Fibroblast of villous mesenchyme (primary cell): ENCODE data around the gene MAP1LC3C. TPM values are rescaled to one million over a fixed set of nuclear protein-coding genes. Genes with fewer than 3 reads are reported as not detected.

Experiments
- DNase-seq: peaks from one replicate; pipeline ENCODE4 v3.0.0-alpha.2; 2010; ENCODE audit warnings: low read depth
- H3K4me3 ChIP-seq: 2 replicates; pipeline ENCODE4 v1.5.1; 2011; ENCODE audit warnings: low read depth, mild to moderate bottlenecking, low read length
- total RNA-seq: library from RNA; depleted of rRNA; stranded (reverse); fragments of >200 nt; gene quantifications from 2 replicates; pipeline ENCODE4 v1.2.3, GENCODE V29; 2012
- TF ChIP-seq, protein P1 (sequence below): IDR thresholded peaks from 2 replicates; pipeline ENCODE4 v1.5.1; 2012; ENCODE audit warnings: low read depth, mild to moderate bottlenecking, low read length; ENCODE audit not compliant: insufficient read depth

MAP1LC3C gene
- total RNA-seq, 1 donor, result under 0.01 TPM

DNA sequence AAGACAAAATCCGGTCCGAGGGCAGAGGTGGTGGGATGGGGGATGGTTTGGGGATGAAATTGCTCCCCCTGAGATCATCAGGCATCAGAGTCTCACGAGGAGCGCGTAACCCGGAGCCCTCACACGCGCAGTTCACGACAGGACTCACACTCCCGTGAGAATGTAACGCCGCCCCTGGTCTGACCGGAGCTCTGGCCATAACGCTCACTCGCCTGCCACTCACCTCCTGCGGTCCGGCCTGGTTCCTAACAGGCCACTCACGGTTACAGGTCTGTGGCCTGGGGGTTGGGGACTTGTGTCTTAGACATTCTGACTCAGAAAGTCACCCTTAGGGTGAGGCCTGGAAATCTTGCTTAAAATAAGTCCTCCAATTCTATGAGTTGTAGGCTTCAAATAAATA lies 19.8 kb downstream of the MAP1LC3C start:
- H3K4me3 ChIP-seq, result no peak overlapping the region
- TF ChIP-seq, protein P1, sequence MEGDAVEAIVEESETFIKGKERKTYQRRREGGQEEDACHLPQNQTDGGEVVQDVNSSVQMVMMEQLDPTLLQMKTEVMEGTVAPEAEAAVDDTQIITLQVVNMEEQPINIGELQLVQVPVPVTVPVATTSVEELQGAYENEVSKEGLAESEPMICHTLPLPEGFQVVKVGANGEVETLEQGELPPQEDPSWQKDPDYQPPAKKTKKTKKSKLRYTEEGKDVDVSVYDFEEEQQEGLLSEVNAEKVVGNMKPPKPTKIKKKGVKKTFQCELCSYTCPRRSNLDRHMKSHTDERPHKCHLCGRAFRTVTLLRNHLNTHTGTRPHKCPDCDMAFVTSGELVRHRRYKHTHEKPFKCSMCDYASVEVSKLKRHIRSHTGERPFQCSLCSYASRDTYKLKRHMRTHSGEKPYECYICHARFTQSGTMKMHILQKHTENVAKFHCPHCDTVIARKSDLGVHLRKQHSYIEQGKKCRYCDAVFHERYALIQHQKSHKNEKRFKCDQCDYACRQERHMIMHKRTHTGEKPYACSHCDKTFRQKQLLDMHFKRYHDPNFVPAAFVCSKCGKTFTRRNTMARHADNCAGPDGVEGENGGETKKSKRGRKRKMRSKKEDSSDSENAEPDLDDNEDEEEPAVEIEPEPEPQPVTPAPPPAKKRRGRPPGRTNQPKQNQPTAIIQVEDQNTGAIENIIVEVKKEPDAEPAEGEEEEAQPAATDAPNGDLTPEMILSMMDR, result no peak
- no peak for DNase-seq

DNA sequence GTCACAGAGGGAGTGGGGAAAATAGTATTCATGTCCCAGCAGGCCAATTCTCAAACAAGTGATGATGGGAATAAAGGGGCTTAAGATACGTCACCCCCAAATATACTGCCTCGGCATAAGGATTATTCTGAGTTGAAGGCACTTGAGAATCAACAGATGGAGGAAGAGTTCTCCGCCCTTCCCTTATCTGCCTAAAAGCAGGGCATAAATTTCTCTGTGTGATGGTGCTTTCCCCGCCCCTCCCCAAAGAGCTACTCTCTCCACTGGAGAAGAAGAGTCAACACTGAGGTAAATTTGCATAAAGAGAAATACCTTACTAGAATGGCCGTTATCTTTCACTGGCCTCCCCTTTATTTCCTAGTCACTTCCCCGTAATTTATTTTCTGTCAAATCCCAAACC lies 22.7 kb downstream of the MAP1LC3C start:
- DNase-seq, result no peak
- H3K4me3 ChIP-seq, result no peak overlapping the region
- TF ChIP-seq, protein P1, result no peak

DNA sequence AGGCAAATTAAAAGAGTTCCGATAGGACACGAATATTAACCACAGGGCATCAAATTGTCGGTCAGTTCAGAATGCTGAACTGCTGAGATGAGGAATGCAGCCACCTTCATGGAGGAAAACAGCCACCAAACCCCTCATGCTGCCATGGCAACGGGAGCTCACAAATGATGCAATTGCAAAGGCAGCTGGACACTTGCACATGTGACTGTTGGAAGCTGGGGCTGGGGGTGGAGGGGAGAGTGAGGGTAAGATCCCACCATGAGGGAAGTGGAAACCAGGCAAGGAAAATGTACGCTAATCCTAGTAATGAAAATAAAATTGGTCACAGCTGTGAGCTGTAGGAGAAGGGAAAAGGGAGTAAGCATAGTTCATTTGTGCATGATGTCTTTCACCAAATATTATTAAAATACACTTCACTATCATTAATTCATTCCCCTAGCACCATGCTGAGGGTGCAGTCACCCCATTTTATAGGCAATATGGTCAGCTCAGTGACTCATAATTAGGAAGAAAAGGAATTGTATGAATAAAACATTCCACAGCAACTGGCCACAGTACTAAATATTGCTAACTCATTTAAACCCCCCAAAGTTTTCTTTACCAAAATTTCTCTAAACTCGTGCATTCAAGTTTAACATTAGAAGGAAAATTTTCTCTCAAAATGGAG lies 26.1 kb downstream of the MAP1LC3C start:
- no peak overlapping the region for H3K4me3 ChIP-seq
- peak; percentile 16 for DNase-seq
- TF ChIP-seq, protein P1, result no peak

DNA sequence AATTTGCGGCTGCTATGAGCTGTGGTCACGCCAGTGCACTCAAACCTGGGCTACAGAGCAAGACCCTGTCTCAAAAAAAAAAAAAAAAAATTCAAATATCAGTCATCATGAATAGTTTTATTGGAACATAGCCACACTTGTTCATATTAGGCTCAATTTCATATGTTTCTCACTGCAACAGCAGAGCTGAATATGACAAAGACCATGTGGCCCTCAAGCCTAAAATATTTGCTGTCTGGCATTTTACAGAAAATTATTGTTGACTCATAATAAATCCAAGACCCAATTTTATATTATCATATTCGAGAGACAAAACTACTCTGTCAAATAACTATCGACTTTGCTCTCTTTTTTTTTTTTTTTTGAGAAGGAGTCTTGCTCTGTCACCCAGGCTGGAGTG lies 30.3 kb downstream of the MAP1LC3C start:
- no peak overlapping the region for H3K4me3 ChIP-seq
- TF ChIP-seq, protein P1, result no peak
- DNase-seq, result no peak

DNA sequence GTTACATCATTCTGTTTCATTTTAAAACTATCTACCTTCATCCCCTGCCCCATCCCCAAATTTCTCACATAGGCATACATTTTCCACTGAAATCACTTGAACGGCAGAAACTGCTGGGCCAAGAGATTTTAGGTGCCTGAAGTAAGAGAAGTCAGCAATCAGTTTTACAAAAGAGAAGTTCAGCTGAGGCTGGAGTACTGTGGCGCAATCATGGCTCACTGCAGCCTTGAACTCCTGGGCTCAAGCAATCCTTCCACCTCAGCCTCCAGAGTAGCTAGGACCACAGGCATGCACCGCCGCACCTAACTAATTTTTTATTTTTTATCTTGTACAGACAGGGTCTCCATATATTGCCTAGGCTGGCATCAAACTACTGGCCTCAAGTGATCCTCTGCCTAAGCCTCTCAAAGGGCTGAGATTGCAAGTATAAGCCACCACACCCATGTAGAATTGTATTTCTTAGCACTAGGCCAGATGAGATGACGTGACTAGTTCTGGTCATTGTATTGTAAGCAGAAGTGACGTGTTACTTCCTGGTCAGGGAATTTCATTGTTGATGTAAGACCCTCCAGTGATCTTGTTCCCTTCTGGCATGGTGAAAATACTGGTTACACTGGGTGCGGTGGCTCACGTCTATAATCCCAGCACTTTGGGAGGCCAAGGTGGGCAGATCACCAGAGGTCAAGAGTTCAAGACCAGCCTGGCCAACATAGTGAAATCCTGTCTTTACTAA lies 34.2 kb downstream of the MAP1LC3C start:
- TF ChIP-seq, protein P1, result no peak
- H3K4me3 ChIP-seq, result no peak overlapping the region
- no peak for DNase-seq

DNA sequence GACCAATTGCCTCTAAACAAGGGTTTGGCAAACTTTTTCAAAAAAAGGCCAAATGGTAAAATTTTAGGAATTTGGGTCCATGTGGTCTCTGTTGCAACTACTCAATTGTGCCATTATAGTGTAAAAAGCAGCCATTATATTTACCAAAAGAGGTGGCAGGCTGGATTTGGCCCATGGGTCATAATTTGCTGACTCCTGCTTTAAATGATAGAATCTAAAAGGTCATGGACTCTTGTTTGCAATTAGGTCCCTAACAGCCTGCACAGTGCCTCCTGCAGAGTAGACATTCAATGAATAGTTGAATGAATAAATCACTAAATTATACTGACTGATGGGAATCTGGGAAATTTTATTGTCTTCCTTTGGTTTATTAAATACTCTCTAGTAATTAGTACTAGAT lies 35.2 kb downstream of the MAP1LC3C start:
- no peak overlapping the region for H3K4me3 ChIP-seq
- DNase-seq, result no peak
- TF ChIP-seq, protein P1, result no peak
